Tibial nerve (tissue), 4 donors: ENCODE results near the gene RAB42. TPM values are rescaled to one million over a fixed set of nuclear protein-coding genes. Genes with fewer than 3 reads are reported as not detected.

Source experiments
- DNase-seq, 2 donors: peaks; one replicate each; pipeline ENCODE4 v3.0.0-alpha.2; 2019; ENCODE audit warnings: low spot score in 2 of 2
- H3K27ac ChIP-seq, 4 donors: fragments of 200-600 bp; sonication (generic) in 3 of 4; one replicate each; pipeline ENCODE4 v1.5.1; 2017 to 2019; ENCODE audit warnings: mild to moderate bottlenecking in 1 of 4
- H3K27me3 ChIP-seq, 2 donors: fragments of 200-600 bp; sonication (generic) in 1 of 2; one replicate each; pipeline versions ENCODE4 v1.5.1 to v1.6.0; 2017 to 2019
- H3K36me3 ChIP-seq, 3 donors: fragments of 200-600 bp; sonication (generic); one replicate each; pipeline ENCODE4 v1.5.1; 2018 to 2019
- H3K4me1 ChIP-seq, 4 donors: fragments of 200-600 bp; sonication (generic) in 3 of 4; one replicate each; pipeline ENCODE4 v1.5.1; 2017 to 2019
- H3K4me3 ChIP-seq, 4 donors: fragments of 200-600 bp; sonication (generic) in 3 of 4; one replicate each; pipeline ENCODE4 v1.5.1; 2017 to 2019; ENCODE audit warnings: mild to moderate bottlenecking in 1 of 4, moderate library complexity in 1 of 4
- H3K9me3 ChIP-seq, 4 donors: fragments of 200-600 bp; sonication (generic) in 3 of 4; one replicate each; pipeline ENCODE4 v1.5.1; 2017 to 2019
- EP300 ChIP-seq, 2 donors: sonication (generic); formaldehyde crosslinking; IDR thresholded peaks; one replicate each; pipeline ENCODE4 v1.6.1; 2017; ENCODE audit warnings: antibody characterized with exemption in 2 of 2, mild to moderate bottlenecking in 1 of 2
- POLR2A ChIP-seq, 2 donors: fragments of 450-650 bp; IDR thresholded peaks; one replicate each; pipeline ENCODE4 v1.6.1; 2017; ENCODE audit warnings: antibody characterized with exemption in 2 of 2, mild to moderate bottlenecking in 2 of 2, moderate library complexity in 2 of 2
- WGBS, 2 donors: methylation state at CpG; one replicate each; pipeline ENCODE4 v1.1.5; 2018; 5-methylcytosine and 5-hydroxymethylcytosine counted together
- total RNA-seq, 4 donors: library from RNA; depleted of rRNA; stranded (reverse); fragments of >200 nt; gene quantifications; one replicate each; pipeline ENCODE4 v1.1.0, GENCODE V29; 2016
- TF ChIP-seq, protein P1 (sequence below), 5 experiments: fragments of 200-600 bp in 3 of 5; fragments of 450-650 bp in 2 of 5; sonication (generic) in 3 of 5; IDR thresholded peaks; one replicate each; pipeline ENCODE4 v1.5.1; 2016 to 2019; ENCODE audit warnings: antibody characterized with exemption in 5 of 5, mild to moderate bottlenecking in 3 of 5, moderate library complexity in 2 of 5

Gene RAB42
- total RNA-seq, 4 donors from 2014 or later, result 0.87 to 8.7 (median 1.6) TPM

DNA sequence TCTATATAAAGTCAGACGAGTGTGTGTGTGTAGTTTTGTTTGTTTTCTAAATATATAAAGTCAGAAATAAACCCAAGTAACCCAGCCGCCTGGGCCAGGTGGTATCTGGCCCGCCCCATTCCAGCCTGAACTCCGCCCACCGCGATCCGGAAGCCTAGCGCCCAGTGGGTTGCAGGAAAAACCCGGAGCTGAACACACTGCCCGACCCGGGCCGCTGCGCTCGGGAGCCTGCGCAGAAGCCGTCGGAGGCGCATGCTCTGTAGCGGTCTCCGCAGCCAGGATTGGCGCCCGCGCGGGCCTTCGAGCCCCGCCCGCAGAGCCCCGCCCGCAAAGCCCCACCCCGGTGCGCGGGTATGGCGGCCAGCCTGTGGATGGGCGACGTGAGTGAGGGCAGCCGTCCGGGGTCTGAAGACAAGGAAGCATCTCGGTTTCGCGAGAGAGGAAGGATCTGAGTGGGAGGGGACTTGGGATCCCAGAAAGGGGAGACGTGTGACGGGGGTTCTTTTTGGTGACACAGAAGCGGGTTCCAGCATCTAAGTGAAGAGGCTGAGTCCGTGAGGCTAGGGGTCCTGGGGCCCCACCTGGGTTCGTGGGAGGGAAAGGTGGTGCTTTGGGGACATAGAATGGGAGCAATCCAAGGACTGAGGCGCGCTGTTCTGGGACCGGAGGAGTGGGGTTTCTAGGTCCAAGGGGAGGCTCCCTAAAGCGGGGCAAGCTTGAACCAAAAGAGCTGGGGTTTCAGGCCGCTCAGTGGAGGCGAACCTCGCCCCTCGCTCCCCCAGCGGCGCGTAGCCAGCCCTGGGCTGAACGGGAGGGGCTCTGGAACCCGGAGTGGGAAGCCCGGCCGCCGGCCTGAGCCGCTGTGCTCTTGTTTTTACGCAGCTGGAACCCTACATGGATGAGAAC lies 39.1 kb upstream of the RAB42 start, which contains the start of gene TRNAU1AP:
Gene TRNAU1AP (plus strand): TSS at position 328 of the 906 bp plus-strand sequence. CDS start 26 bp downstream, at position 354.
- DNase-seq, result peak; percentile 91 to 95
- TF ChIP-seq, protein P1, sequence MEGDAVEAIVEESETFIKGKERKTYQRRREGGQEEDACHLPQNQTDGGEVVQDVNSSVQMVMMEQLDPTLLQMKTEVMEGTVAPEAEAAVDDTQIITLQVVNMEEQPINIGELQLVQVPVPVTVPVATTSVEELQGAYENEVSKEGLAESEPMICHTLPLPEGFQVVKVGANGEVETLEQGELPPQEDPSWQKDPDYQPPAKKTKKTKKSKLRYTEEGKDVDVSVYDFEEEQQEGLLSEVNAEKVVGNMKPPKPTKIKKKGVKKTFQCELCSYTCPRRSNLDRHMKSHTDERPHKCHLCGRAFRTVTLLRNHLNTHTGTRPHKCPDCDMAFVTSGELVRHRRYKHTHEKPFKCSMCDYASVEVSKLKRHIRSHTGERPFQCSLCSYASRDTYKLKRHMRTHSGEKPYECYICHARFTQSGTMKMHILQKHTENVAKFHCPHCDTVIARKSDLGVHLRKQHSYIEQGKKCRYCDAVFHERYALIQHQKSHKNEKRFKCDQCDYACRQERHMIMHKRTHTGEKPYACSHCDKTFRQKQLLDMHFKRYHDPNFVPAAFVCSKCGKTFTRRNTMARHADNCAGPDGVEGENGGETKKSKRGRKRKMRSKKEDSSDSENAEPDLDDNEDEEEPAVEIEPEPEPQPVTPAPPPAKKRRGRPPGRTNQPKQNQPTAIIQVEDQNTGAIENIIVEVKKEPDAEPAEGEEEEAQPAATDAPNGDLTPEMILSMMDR (IDR thresholded peaks at IDR 0.05), result peak in 2 of 5 experiments; percentile 49 to 54
- TF ChIP-seq EP300 (IDR thresholded peaks at IDR 0.05) (peak; percentile 97 to 98), POLR2A (IDR thresholded peaks at IDR 0.05) (peak; percentile 78 to 83)
- Histone ChIP-seq H3K27me3 (no peaks in the 10 kb centered on the region), H3K4me1 (peaks cover 0 to 21% (median 5%) of the 10 kb centered on the region in 4 donors), H3K27ac (peak within 1 kb of the TSS; percentile 68 to 91 (median 86)), H3K36me3 (peaks cover 0 to 35% (median 2%) of the 10 kb centered on the region in 3 donors), H3K4me3 (peak within 1 kb of the TSS; percentile 59 to 79 (median 68)), H3K9me3 (no peaks in the 10 kb centered on the region)
- WGBS, 2 donors, result 0 to 1% methylated on average over 47 to 59 of the region's 63 CpGs

DNA sequence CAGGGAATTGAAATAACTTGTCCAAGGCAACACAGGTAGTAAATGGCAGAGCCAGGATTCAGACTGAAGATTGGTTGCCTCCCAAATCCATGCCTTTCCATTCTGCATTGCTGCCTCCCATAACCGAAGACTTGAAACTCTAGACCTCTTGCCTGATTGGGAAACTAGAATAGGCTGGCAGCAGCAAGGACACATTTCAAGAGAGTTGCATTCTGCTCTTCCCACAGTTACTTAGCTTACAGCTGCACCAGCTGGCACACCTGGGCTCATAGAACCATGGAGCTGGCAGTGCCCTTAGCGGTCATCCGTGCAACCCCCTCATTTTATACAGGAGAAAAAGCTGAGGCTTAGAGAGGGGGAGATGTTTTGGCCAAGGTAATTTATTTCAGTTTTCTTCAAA lies 31.2 kb upstream of the RAB42 start:
- peaks cover 2 to 100% (median 17%) of the 10 kb centered on the region in 3 donors for H3K36me3 ChIP-seq
- no peak for DNase-seq
- TF ChIP-seq, protein P1 (IDR thresholded peaks at IDR 0.05), result no peak
- TF ChIP-seq POLR2A (IDR thresholded peaks at IDR 0.05) (no peak), EP300 (IDR thresholded peaks at IDR 0.05) (no peak)

GRCh38 chr1:28564310-28564709 lies 27.8 kb upstream of the RAB42 start:
- Histone ChIP-seq H3K9me3 (no peaks in the 10 kb centered on the region), H3K4me1 (no peaks in the 10 kb centered on the region), H3K4me3 (no peak overlapping the region), H3K27me3 (no peaks in the 10 kb centered on the region), H3K36me3 (peaks cover 0 to 100% (median 33%) of the 10 kb centered on the region in 3 donors), H3K27ac (no peak overlapping the region)
- TF ChIP-seq, protein P1 (IDR thresholded peaks at IDR 0.05), result no peak
- TF ChIP-seq EP300 (IDR thresholded peaks at IDR 0.05) (no peak), POLR2A (IDR thresholded peaks at IDR 0.05) (no peak)
- DNase-seq, result no peak

More for the DNA sequence above, 31.2 kb upstream of the RAB42 start:
- H3K27me3 ChIP-seq, result no peaks in the 10 kb centered on the region
- 91 to 95% methylated on average over 3 of the region's 3 CpGs for WGBS, 2 donors
- no peak overlapping the region for H3K4me3 ChIP-seq
- no peaks in the 10 kb centered on the region for H3K4me1 ChIP-seq
- H3K9me3 ChIP-seq, result no peaks in the 10 kb centered on the region
- H3K27ac ChIP-seq, result no peak overlapping the region

GRCh38 chr1:28565040-28565439 lies 27.0 kb upstream of the RAB42 start:
- Histone ChIP-seq H3K4me3 (no peak overlapping the region), H3K27me3 (no peaks in the 10 kb centered on the region), H3K4me1 (no peaks in the 10 kb centered on the region), H3K27ac (no peak overlapping the region), H3K9me3 (no peaks in the 10 kb centered on the region), H3K36me3 (peaks cover 0 to 100% (median 36%) of the 10 kb centered on the region in 3 donors)
- TF ChIP-seq POLR2A (IDR thresholded peaks at IDR 0.05), result no peak
- TF ChIP-seq, protein P1 (IDR thresholded peaks at IDR 0.05), result no peak
- TF ChIP-seq EP300 (IDR thresholded peaks at IDR 0.05), result no peak
- no peak for DNase-seq
- 95 to 96% methylated on average over 7 of the region's 7 CpGs for WGBS, 2 donors

DNA sequence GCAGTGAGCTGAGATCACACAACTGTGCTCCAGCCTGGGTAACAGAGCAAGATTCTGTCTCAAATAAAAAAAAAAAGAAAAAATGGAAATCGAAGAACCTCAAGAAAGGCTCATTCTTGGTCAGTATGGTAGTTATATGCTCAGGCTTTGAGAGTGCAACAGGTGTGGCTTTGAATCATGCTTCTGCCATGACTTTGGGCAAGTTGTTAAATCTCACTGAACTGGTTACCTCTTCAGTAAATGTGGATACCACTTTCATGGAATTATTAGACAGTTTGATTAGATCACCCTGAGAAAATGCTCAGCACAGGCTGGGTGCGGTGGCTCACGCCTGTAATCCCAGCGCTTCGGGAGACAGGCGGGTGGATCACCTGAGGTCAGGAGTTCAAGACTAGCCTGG lies 26.3 kb upstream of the RAB42 start:
- Histone ChIP-seq H3K4me1 (no peaks in the 10 kb centered on the region), H3K27me3 (no peaks in the 10 kb centered on the region), H3K27ac (no peak overlapping the region), H3K36me3 (peaks cover 0 to 100% (median 35%) of the 10 kb centered on the region in 3 donors), H3K4me3 (no peak overlapping the region), H3K9me3 (no peaks in the 10 kb centered on the region)
- TF ChIP-seq, protein P1 (IDR thresholded peaks at IDR 0.05), result no peak
- TF ChIP-seq EP300 (IDR thresholded peaks at IDR 0.05) (no peak), POLR2A (IDR thresholded peaks at IDR 0.05) (no peak)
- WGBS, 2 donors, result 94 to 98% methylated on average over 6 of the region's 6 CpGs
- no peak for DNase-seq
